NT2/D1 (cell line): ENCODE data around the gene FAM89B.
A peak's percentile ranks its signal among the peaks of the same experiment; 100 is the strongest.

Experiments used
- DNase-seq: peaks from one replicate; pipeline ENCODE4 v3.0.0-alpha.2; 2011; ENCODE audit warnings: low read depth, low spot score
- H3K27me3 ChIP-seq: 2 replicates; pipeline ENCODE4 v1.6.0; 2011; ENCODE audit warnings: mild to moderate bottlenecking; ENCODE audit not compliant: insufficient read length, insufficient read depth
- H3K36me3 ChIP-seq: 2 replicates; pipeline ENCODE4 v1.6.1; 2011; ENCODE audit warnings: mild to moderate bottlenecking, low read length, mixed read lengths; ENCODE audit not compliant: insufficient read depth, insufficient read length
- H3K4me1 ChIP-seq: 2 replicates; pipeline ENCODE4 v1.5.1; 2011; ENCODE audit not compliant: insufficient read depth, insufficient read length
- H3K4me3 ChIP-seq: 2 replicates; pipeline ENCODE4 v1.5.1; 2011; ENCODE audit warnings: low read depth; ENCODE audit not compliant: insufficient read length
- H3K9ac ChIP-seq: 2 replicates; pipeline ENCODE4 v1.6.0; 2011; ENCODE audit warnings: low read depth; ENCODE audit not compliant: insufficient read length
- H3K9me3 ChIP-seq: 2 replicates; pipeline ENCODE4 v1.5.1; 2011; ENCODE audit warnings: mild to moderate bottlenecking, low read length; ENCODE audit not compliant: insufficient read depth
- SUZ12 ChIP-seq: IDR thresholded peaks from 2 replicates; pipeline ENCODE4 v1.6.1; 2011; ENCODE audit not compliant: insufficient read length, insufficient read depth; ENCODE audit errors: extremely low read depth
- YY1 ChIP-seq: IDR thresholded peaks from 2 replicates; pipeline ENCODE4 v1.6.1; 2011; ENCODE audit not compliant: insufficient read length, insufficient read depth
- ZNF274 ChIP-seq: IDR thresholded peaks from 2 replicates; pipeline ENCODE4 v1.6.1; 2011; ENCODE audit warnings: mild to moderate bottlenecking, low read depth, low read length

The FAM89B gene

GRCh38 chr11:65589444-65590239 lies 17.3 kb downstream of the FAM89B start:
- H3K9me3 ChIP-seq, result no peaks in the 10 kb centered on the region
- peak overlapping the region; percentile 51 for H3K9ac ChIP-seq
- peaks cover 42% of the 10 kb centered on the region for H3K4me1 ChIP-seq
- H3K4me3 ChIP-seq, result no peak overlapping the region
- peaks cover 22% of the 10 kb centered on the region for H3K36me3 ChIP-seq
- TF ChIP-seq SUZ12, result no peak
- TF ChIP-seq YY1, result no peak
- no peak for TF ChIP-seq ZNF274
- H3K27me3 ChIP-seq, result peaks cover 5% of the 10 kb centered on the region
- DNase-seq, result no peak

GRCh38 chr11:65590240-65590738 lies 18.0 kb downstream of the FAM89B start:
- Histone ChIP-seq H3K9ac (no peak overlapping the region), H3K9me3 (no peaks in the 10 kb centered on the region), H3K4me1 (peaks cover 42% of the 10 kb centered on the region), H3K4me3 (no peak overlapping the region), H3K27me3 (peaks cover 5% of the 10 kb centered on the region), H3K36me3 (peaks cover 18% of the 10 kb centered on the region)
- no peak for TF ChIP-seq ZNF274
- no peak for TF ChIP-seq SUZ12
- no peak for TF ChIP-seq YY1
- DNase-seq, result no peak

- Histone ChIP-seq H3K4me1 (peaks cover 46% of the 10 kb centered on the region), H3K9me3 (no peaks in the 10 kb centered on the region), H3K9ac (peak overlapping the region; percentile 84), H3K36me3 (peaks cover 22% of the 10 kb centered on the region), H3K27me3 (peaks cover 5% of the 10 kb centered on the region), H3K4me3 (peak overlapping the region; percentile 22)
- DNase-seq, result peak; percentile 75
- TF ChIP-seq ZNF274 (no peak), YY1 (no peak), SUZ12 (no peak)
Observed at GRCh38 chr11:65591939-65592857, 19.9 kb downstream of the FAM89B start.

DNA sequence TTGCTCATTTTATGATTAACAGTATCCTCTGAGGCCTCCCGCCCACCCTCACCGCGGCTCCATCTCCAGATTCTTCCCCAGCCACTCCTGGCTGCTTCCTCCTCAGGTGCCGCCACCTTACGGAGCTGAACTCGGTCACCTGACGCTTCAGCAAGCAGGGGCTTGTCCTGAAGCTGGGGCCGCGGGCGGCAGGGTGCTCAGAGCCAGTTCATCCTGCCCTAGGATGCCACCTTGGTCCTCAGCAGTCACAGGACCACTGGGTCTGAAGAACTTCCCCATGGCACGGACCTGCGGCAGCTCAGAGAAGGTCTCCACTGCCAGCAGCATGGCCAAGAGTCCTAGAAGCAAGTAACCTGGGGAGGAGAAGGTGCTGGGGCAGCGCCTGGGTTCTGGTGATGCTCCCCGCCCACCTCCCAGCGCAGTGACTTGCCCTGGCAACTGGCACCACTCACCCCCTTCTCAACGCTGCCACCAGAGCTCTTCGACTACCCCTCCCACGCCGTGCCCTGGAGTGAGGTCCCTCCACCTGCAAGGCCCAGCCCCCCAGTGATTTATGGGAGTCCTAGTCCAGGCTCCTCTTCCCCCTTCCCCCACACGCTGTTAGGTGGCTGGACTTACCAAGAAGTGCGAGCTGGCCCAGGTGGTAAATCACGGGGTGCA lies 20.6 kb downstream of the FAM89B start:
- peak overlapping the region; percentile 24 for H3K9ac ChIP-seq
- TF ChIP-seq YY1 (no peak), ZNF274 (no peak), SUZ12 (no peak)
- DNase-seq, result no peak
- H3K4me1 ChIP-seq, result peaks cover 38% of the 10 kb centered on the region
- H3K9me3 ChIP-seq, result no peaks in the 10 kb centered on the region
- H3K36me3 ChIP-seq, result peaks cover 29% of the 10 kb centered on the region
- peaks cover 5% of the 10 kb centered on the region for H3K27me3 ChIP-seq
- no peak overlapping the region for H3K4me3 ChIP-seq

- Histone ChIP-seq H3K9ac (no peak overlapping the region), H3K4me3 (no peak overlapping the region), H3K4me1 (peaks cover 30% of the 10 kb centered on the region), H3K36me3 (peaks cover 36% of the 10 kb centered on the region), H3K27me3 (peaks cover 5% of the 10 kb centered on the region), H3K9me3 (no peaks in the 10 kb centered on the region)
- no peak for TF ChIP-seq YY1
- no peak for TF ChIP-seq ZNF274
- no peak for TF ChIP-seq SUZ12
- no peak for DNase-seq
Observed at GRCh38 chr11:65593518-65594414, 21.4 kb downstream of the FAM89B start.

GRCh38 chr11:65595131-65595530 lies 22.8 kb downstream of the FAM89B start:
- no peak overlapping the region for H3K4me3 ChIP-seq
- H3K9me3 ChIP-seq, result no peaks in the 10 kb centered on the region
- TF ChIP-seq ZNF274 (no peak), SUZ12 (no peak), YY1 (no peak)
- no peak for DNase-seq
- H3K27me3 ChIP-seq, result peaks cover 5% of the 10 kb centered on the region
- peaks cover 46% of the 10 kb centered on the region for H3K36me3 ChIP-seq
- no peak overlapping the region for H3K9ac ChIP-seq
- H3K4me1 ChIP-seq, result peaks cover 23% of the 10 kb centered on the region
